ENCODE data around the gene NDUFS6. TPM values are rescaled to one million over a fixed set of nuclear protein-coding genes. Genes with fewer than 3 reads are reported as not detected.

The NDUFS6 gene
- polyA plus RNA-seq, 10 donors: 50.0 to 94.2 (median 58.8) TPM

DNA sequence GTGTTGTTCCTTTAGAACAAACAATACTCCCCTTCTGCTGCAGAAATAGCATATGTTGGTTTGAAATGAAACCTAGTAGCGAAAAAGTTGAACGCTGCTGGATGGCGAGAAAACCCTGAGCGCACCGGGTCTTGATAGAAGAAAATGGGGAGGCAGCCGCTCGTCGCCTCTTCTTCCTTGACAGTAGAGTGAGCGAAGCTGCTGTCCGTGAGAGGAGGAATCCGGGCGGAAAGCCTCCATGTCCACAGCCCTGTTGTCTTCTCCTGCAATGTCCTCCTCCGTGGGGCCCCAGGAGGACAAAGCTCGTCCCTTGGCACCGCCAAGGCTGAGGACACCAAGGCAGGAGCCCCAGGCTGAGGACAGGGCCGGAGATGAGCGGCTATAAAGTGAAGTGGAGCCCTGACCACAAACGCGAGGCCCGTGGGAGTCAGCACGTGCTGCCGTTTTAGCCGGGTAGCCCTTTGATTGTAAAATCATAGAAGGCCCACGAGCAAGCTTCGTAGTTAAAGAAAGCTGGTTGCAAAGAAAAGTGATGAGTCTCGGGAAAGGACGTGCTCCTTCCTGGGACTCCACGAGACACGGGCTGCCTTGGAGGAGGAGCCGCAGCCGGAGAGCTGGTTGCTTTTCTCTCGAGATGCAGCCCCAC, 37.1 kb upstream of the NDUFS6 start:
- DNase-seq: no peak

GRCh38 chr5:1764606-1764960, 36.6 kb upstream of the NDUFS6 start:
- no peak for DNase-seq

GRCh38 chr5:1765141-1765879, 35.9 kb upstream of the NDUFS6 start:
- DNase-seq: no peak

DNA sequence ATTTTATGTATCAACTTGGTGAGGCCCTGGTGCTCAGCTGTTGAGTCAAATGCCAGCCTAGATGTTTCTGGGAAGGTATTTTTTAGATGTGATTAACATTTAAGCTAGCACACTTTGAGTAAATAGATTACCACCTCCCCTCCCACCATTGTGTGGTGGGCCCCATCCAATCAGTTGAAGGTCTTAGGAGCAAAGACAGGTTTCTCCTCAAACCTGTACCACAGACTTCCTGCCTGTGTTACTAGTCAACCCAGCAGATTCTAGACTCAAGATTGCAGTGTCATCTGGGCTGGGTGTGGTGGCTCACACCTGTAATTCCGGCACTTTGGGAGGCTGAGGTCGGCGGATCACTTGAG, 35.3 kb upstream of the NDUFS6 start:
- DNase-seq: no peak

- no peak for DNase-seq
These were observed 33.5 kb upstream of the NDUFS6 start for GRCh38 chr5:1767524-1768282.

- DNase-seq: no peak
These were observed 32.8 kb upstream of the NDUFS6 start for GRCh38 chr5:1768283-1769000.

- no peak for DNase-seq
These were observed 32.1 kb upstream of the NDUFS6 start for GRCh38 chr5:1769017-1769640.

GRCh38 chr5:1769752-1770442, 31.3 kb upstream of the NDUFS6 start:
- no peak for DNase-seq

DNA sequence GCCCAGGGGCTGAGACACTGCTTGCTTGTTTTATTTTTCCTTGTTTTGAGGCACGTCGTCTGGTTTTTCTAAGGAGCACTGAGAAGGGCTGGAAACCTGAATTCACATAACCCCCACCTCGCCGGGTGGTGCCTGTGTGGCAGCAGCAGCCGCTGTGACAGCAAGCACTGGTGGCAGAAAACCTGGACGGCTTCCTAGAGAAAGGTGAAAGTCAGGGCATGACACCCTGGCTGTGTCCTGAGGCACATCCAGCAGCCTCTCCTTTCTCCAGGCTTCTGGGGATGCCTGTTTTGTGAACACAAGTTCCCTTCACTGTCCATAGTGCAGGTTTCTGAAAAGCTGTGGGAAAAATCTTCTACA, 30.8 kb upstream of the NDUFS6 start:
- DNase-seq: no peak

- no peak for DNase-seq
These were observed 29.8 kb upstream of the NDUFS6 start for GRCh38 chr5:1771149-1772065.

DNA sequence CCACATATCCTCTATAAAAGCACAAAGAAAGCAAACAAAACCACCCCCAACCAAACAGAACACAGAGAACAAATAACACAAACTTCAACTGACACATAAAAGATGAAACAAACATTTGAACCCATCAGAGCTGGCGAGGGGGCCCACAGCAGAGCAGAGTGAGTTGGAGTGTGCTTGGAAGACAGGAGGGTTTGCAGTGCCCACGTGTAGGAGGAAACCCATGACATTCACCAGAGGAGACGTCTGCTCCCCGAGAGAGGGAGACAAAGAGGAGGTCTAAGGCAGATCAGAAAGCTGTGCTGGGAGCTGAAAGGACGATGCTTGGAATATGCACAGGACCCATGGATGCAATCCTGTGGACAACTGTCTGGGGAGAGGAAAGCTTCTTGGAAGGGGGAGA, 28.6 kb upstream of the NDUFS6 start:
- DNase-seq: no peak

- DNase-seq: no peak
These were observed 24.4 kb upstream of the NDUFS6 start for GRCh38 chr5:1776831-1777230.

- no peak for DNase-seq
These were observed 23.7 kb upstream of the NDUFS6 start for GRCh38 chr5:1777281-1778137.

DNA sequence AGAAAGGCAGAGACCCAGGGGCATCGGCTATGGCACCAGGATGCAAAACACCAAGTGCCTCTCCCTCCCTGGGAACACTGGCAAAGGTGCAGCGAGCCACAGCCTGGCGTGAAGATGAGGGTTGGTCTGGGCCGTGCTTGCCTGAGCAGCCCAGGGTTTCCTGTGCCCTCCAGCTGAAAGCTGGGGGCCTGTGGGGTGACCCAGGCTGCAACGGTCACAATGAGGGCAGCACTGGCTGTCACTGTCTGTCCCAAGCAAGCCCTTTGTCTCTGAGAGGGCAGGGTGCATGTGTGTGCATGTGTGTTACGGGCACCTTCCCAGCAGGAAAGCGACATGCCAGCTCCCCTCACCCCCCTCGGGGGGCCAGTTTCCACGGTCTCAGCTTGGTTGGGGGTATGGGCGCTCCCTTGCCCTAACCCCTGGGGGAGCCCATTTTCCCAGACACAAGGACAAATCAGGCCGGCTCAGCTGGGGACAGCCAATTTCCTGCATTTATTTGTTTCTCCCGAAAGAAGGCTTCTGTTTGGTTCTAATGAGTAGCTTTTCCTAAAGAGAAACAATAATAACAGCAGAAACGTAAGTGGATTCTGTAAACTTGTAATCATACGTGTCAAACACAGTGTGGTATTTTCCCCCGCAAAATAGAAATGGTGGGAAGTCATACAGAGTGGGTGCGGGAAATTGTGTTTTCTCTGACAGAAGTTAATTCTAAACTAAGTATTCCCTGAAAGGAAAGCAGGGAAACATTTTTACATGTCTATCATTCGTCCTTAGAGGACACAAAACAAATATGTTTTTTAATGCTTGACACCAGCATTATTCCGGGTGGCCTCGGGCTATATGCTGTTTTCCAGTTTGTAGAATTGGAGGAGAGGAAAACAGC, 22.8 kb upstream of the NDUFS6 start:
- DNase-seq: no peak

DNA sequence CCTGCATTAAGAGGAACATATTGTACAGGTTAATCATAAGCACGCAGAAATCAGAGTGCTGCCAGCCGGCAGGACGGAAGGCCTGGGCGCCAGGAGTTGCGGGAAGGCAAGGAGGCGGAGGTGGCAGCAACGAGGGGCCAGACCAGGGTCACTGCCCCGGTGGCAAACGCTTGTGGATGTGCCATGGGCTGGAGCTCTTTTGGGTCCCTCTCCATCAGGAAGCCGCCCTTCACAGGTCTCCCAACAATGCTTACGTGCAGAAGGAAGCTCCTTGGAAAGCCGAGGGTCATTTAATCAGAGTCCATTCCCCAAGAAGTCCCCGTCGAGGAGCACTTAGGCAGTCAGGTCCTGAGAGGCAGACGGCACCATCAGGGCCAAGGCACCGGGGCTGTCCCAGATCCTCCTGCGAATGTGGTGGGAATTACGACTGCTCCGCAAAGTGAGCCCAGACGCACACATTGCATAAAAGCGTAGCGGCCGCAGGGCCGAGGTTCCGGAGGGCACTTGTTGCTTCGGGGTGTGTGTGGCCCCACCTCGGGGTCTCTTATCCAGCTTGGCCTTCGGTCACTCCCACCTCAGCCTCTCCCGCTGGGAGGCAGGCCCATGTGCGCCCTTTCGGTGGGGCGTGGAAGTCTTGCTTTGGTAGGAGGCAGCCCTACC, 22.1 kb upstream of the NDUFS6 start:
- no peak for DNase-seq

DNA sequence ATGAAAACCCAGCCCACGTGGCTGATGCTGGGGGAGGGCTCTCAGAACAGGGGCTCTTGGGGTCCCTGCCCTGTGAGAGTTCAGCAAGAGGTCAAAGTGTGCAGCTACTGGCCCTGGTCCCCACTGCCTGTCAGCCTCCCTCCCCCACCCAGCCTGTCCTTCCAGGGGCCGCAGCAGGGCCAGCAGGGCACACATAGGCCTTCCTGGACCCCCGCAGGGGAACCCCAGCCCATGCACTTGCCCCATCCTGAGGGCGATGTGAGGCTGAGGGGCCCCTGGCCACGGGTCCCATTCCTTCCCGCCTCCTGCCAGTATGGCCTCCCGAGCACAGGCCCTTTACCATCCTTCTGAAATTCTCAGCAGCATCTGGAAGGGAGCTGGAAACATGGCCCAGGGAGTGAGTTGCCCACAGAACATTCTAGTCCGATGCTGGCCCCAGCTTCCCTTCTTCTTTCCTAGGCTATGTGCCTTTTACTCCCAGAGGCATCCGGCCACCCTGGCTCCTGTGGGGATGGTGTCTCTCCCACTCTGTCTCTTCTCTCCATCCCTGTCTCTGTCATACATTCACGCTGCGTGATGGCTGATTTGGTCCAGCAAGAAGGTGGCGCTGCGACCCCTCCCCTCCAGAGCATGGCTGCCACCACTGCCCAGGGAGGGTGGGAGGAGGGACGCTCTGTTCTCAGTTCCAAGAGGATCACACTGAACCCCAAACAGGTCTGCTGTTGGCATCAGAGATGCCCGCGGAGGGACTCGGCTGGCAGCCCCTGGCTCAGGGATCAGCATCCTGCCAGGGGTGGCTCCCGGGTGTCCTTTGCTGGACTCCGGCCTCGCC, 21.2 kb upstream of the NDUFS6 start:
- DNase-seq: no peak

DNA sequence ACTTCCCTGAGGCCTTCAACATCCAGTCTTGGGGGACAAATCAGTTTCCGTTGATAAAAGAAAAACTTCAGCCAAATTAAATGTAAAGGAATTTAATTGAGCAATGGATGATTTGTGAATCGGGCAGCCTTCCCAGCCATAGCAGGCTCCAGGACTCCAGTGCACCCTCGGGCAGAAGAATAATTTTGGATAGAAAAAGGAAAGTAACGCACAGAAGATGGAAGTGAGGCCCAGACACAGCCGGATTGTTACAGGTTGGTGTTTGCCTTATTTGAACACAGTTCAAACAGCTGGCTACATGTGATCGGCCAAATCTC, 20.6 kb upstream of the NDUFS6 start:
- no peak for DNase-seq
